GM12875 (cell line): ENCODE data around the gene LARGE1.

Experiments
- H3K4me3 ChIP-seq: one replicate; pipeline ENCODE4 v1.5.1; 2011; ENCODE audit warnings: low read depth, low read length, control low read depth
- TF ChIP-seq, protein P1 (sequence below): IDR thresholded peaks from 2 replicates; pipeline ENCODE4 v1.5.1; 2011; ENCODE audit warnings: low read depth, mild to moderate bottlenecking, control low read depth, inconsistent platforms, low read length, moderate library complexity, borderline replicate concordance; ENCODE audit not compliant: insufficient read depth

Gene LARGE1

DNA sequence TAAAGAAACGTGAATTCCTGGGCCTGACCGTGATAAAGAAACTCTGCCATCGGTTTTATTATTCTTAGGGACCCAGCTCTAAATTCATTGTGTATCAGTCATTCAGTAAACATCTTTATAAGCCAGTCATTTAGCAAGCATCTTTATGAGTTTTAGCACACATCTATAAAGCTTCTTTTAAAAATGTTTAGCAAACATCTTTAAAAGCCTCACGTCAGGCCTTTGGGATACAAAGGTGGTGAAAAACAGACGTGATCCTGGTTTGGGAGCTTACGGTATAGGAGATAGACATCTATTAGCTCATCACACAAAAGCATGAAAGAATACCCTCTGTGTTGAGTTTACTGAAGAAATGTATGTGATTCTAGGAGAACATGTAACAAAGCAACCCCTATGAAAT lies 320.2 kb downstream of the LARGE1 start:
- TF ChIP-seq, protein P1, sequence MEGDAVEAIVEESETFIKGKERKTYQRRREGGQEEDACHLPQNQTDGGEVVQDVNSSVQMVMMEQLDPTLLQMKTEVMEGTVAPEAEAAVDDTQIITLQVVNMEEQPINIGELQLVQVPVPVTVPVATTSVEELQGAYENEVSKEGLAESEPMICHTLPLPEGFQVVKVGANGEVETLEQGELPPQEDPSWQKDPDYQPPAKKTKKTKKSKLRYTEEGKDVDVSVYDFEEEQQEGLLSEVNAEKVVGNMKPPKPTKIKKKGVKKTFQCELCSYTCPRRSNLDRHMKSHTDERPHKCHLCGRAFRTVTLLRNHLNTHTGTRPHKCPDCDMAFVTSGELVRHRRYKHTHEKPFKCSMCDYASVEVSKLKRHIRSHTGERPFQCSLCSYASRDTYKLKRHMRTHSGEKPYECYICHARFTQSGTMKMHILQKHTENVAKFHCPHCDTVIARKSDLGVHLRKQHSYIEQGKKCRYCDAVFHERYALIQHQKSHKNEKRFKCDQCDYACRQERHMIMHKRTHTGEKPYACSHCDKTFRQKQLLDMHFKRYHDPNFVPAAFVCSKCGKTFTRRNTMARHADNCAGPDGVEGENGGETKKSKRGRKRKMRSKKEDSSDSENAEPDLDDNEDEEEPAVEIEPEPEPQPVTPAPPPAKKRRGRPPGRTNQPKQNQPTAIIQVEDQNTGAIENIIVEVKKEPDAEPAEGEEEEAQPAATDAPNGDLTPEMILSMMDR = no peak
- no peak overlapping the region for H3K4me3 ChIP-seq

DNA sequence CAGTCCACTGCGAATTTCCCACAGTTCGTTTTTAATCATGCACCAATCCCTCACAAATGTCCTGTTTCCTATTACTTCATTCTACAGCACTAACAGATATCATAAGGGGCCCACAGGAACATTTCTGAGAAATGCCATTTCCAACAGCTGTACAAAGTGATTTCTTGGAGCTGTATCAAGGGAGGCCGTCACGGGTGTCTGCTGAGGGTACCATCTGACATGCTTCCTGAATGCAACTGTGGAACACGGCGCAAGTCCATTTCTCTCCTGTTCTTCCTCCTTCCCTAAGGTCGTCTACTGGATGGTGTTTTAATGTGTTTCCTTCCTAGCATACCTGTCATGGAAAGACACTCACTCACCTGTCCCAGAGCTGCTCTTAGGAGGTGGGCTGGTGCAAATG lies 320.7 kb downstream of the LARGE1 start:
- H3K4me3 ChIP-seq = no peak overlapping the region
- TF ChIP-seq, protein P1 = no peak

DNA sequence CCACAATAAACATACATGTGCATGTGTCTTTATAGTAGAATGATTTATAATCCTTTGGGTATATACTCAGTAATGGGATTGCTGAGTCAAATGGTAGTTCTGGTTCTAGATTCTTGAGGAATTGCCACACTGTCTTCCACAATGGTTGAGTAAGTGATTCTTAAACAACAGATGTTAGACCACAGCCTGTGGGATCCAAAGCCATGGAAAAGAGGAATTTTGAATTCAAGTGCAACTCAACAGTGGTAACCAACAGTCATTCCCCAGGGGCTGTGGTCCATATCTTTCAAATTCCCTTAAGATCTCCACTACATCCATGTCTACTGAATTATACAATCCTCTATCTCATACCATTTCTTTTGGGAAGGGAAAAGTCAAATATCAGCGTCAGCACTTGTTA lies 321.5 kb downstream of the LARGE1 start:
- no peak overlapping the region for H3K4me3 ChIP-seq
- TF ChIP-seq, protein P1 = no peak

DNA sequence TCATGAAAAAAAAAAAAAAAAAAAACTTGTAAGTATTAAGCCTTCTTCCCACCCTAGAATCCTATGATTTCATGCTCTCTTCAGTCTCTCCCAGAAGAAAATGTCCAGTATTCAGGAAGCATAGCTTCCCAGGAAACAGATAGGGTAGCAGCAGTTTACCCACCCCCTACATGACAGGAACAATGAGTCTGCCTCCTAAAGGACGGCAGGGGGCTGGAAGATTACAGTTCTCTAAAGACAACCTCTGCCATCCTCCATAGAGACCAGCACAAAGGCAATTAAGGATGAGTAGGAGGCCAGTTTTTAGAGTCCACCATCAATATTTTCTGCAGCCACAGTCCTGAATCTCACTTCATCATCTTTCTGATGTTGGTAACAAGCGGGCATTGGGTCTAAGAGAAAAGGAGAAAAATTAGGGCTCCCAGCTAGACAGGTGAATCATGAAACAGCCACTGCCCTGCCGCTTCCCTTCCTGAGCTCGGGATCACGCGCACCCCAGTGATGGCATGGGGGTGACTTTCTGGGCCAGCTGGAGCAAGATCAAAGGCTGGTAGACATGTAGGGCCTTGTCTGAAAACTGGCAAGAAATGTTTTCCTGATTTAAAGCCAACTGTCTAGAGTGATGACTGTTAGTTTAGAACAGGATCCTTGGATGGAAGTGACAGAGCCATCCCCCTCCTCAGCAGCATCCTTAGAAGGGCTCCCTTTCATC lies 322.8 kb downstream of the LARGE1 start:
- H3K4me3 ChIP-seq = no peak overlapping the region
- TF ChIP-seq, protein P1 = no peak

DNA sequence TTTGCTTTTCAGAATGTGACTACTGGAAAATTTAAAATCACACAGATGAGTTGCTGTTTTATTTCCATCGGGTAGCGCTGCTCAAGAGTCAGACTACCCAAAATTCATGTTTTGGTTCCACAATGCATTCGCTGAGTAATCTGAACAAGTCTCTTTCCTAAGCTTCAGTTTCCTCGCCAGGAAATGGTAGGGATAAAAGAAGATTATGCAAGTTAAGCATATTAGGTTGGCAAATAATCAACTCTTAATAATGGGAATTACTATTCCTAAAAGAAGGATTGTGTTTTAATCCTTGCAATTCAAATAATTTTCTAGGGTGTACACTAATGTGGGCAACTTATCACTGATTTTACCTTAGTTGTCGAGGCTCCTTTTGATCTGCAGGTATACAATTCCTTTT lies 326.5 kb downstream of the LARGE1 start:
- H3K4me3 ChIP-seq = no peak overlapping the region
- TF ChIP-seq, protein P1 = no peak

DNA sequence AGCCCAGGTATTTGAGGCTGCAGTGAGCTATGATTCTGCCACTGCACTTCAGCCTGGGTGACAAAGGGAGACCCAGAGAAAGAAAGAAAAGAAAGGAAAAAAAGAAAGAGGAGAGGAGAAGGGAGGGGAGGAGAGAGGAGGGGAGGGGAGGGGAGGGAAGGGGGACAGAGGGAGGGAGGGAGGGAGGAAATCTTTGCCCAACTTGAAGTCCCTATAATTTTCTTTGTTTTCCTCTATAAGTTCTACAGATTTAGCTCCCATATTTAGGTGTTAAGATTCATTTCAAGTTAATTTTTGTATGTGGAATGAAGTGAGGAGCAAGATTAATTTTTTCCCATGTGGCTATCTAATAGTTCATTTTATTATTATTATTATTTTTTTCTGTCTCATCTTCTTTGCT lies 328.3 kb downstream of the LARGE1 start:
- H3K4me3 ChIP-seq = no peak overlapping the region
- TF ChIP-seq, protein P1 = no peak

DNA sequence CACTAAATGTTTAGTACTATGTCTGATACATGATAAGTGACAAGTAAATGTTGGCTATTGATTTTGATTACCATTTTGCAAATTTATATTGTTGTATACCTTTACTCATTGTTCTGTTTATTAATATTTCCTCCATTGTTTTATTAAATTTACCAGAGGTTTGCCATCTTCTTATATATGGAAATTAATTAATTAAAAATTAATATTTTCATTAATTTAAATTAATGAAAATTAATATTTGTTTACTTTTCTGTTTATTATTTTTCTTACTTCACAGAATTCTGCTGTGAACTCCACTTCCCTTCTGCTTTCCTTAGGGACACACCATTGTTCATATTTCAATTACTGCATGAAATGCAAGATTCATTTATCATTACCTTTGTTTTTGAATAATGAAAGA lies 331.0 kb downstream of the LARGE1 start:
- TF ChIP-seq, protein P1 = no peak
- H3K4me3 ChIP-seq = no peak overlapping the region
